Measurements from ENCODE around the gene IL1RAPL2. TPM values are rescaled to one million over a fixed set of nuclear protein-coding genes. Genes with fewer than 3 reads are reported as not detected.
"Not testable (repeated sequence)": the region's sequence is repeated elsewhere in the genome, so short reads cannot be mapped to it uniquely, and the experiment has no call there.

IL1RAPL2 gene
- total RNA-seq, 1 experiment from 2014 or later, result 0.63 TPM

- DNase-seq (ENCODE audit: low read depth), result no peak
Measured at GRCh38 chrX:105565856-105566255, 999.9 kb downstream of the IL1RAPL2 start.

- DNase-seq (ENCODE audit: low read depth), result peak; percentile 60
Measured at GRCh38 chrX:105567082-105567481, 1001.1 kb downstream of the IL1RAPL2 start.

- peak; percentile 41 for DNase-seq (ENCODE audit: low read depth)
Measured at GRCh38 chrX:105608745-105609144, 1042.7 kb downstream of the IL1RAPL2 start.

- DNase-seq (ENCODE audit: low read depth), result no peak
Measured at GRCh38 chrX:105609530-105609929, 1043.5 kb downstream of the IL1RAPL2 start.

GRCh38 chrX:105610411-105610810 is 1044.4 kb downstream of the IL1RAPL2 start:
- peak; percentile 43 for DNase-seq (ENCODE audit: low read depth)

- DNase-seq (ENCODE audit: low read depth), result no peak
Measured at GRCh38 chrX:105618393-105619101, 1052.5 kb downstream of the IL1RAPL2 start.

- DNase-seq (ENCODE audit: low read depth), result no peak
Measured at GRCh38 chrX:105634180-105634579, 1068.2 kb downstream of the IL1RAPL2 start.

- no peak for DNase-seq (ENCODE audit: low read depth)
Measured at GRCh38 chrX:105635794-105636193, 1069.8 kb downstream of the IL1RAPL2 start.

- peak; percentile 63 for DNase-seq (ENCODE audit: low read depth)
Measured at GRCh38 chrX:105636667-105637066, 1070.7 kb downstream of the IL1RAPL2 start.

GRCh38 chrX:105645667-105646357 is 1079.8 kb downstream of the IL1RAPL2 start:
- peak; percentile 75 for DNase-seq (ENCODE audit: low read depth)

GRCh38 chrX:105646592-105647372 is 1080.8 kb downstream of the IL1RAPL2 start:
- DNase-seq (ENCODE audit: low read depth), result peak; percentile 82

GRCh38 chrX:105647749-105648148 is 1081.8 kb downstream of the IL1RAPL2 start:
- DNase-seq (ENCODE audit: low read depth), result no peak

- no peak for DNase-seq (ENCODE audit: low read depth)
Measured at GRCh38 chrX:105648732-105649131, 1082.7 kb downstream of the IL1RAPL2 start.

- no peak for DNase-seq (ENCODE audit: low read depth)
Measured at GRCh38 chrX:105650577-105650976, 1084.6 kb downstream of the IL1RAPL2 start.

GRCh38 chrX:105650986-105651385 is 1085.0 kb downstream of the IL1RAPL2 start:
- DNase-seq (ENCODE audit: low read depth), result no peak

- DNase-seq (ENCODE audit: low read depth), result peak; percentile 61
Measured at GRCh38 chrX:105653891-105654290, 1087.9 kb downstream of the IL1RAPL2 start.

- DNase-seq (ENCODE audit: low read depth), result peak; percentile 64
Measured at GRCh38 chrX:105658136-105658535, 1092.1 kb downstream of the IL1RAPL2 start.

GRCh38 chrX:105662248-105662647 is 1096.2 kb downstream of the IL1RAPL2 start:
- peak; percentile 36 for DNase-seq (ENCODE audit: low read depth)

GRCh38 chrX:105664243-105664642 is 1098.2 kb downstream of the IL1RAPL2 start:
- no peak for DNase-seq (ENCODE audit: low read depth)

GRCh38 chrX:105684288-105684687 is 1118.3 kb downstream of the IL1RAPL2 start:
- not testable (repeated sequence) for DNase-seq (ENCODE audit: low read depth)

- no peak for DNase-seq (ENCODE audit: low read depth)
Measured at GRCh38 chrX:105694839-105695238, 1128.8 kb downstream of the IL1RAPL2 start.

- peak; percentile 73 for DNase-seq (ENCODE audit: low read depth)
Measured at GRCh38 chrX:105695451-105695850, 1129.5 kb downstream of the IL1RAPL2 start.

Data from LHCN-M2 (cell line).